Stimulated activated CD4-positive, alpha-beta T cell treated with anti-CD3 and anti-CD28 coated beads, Interleukin-1b, Interleukin-23, amount 100 ng/mL, for 48 hours (primary cell): ENCODE results near the gene SLC22A4.

Source experiments
- DNase-seq: peaks from one replicate; pipeline ENCODE4 v3.0.0-alpha.2; 2020

The SLC22A4 gene

DNA sequence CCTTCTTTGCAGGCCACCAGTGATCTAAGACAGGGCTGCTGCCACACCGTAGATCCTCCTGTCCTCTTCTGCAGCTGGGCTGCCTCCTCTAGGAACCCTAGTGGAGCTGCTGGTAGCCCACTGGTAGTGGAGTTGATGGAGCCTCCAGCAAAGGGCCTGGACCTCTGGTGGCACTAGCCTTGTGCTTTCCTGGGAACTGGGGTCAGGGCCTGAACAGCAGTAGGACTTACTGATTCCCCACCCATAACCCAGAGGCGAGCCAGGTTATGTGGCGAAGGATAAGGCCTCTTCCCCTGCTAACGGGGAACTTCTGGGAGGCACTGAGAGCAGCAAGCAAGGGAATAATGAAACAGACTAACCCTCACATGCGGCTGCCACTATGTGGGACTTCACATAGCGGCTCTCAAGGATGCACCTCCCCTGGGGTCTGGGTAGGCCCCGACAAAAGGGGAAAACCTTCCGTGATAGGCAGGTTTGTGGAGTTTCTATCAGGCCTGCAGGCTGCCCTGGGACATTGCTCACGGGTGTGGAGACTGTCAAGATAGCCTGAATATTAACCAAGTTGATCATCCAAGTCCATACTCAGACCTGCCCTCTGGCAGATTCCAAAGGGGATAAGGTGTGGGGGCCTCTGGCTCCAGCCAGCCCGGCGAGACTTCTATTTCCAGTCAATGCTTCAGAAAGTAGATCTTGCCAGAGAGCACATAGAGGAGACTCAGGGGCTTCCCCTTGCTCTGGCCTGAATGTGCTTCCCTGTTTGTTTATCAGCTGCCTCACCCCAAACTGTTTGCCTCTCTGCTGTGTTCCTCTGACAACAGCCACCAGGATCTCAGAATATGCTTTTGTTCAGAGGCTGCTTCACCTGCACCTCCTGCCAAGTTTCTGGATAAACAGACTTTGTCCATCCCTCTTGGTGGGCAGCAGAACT lies 7.4 kb downstream of the SLC22A4 start:
- DNase-seq, result no peak

DNA sequence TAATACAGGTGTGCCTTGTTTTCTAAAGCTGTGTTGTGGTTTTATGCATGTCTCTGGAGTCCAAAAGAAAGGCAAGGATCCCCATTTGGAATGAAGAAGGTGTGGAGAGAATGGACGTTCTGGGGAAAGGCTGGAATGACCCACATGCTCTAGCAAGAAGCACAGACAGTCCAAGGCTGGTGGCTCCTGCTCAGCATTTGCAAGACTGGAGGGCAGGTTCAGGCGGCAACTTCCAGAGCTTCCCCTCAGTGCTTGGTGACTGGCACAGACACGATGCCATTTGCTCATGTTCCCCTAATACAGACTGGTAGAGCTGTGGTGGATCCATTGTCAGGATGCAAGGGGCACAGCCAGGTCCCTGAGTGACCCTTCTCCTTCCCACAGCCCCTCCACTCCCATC lies 8.2 kb downstream of the SLC22A4 start:
- no peak for DNase-seq

DNA sequence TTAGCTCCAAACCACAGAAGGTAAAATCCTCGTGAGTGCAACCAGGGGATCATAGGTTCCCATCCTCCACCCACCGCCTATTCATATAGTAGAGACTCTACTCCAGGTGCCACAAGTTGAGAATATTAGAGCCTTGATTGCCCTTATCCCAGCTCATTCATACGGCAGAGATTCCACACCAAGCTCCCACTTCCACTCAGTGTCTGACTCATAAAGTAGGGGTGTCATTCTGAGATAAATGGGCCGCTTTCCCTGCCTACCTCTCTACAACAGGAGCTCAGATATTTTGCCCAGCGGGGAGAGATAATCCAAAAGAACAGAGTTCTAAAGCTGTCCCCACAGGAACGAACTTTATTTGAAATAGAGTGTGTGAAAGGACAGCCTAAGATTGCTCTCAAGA lies 9.4 kb downstream of the SLC22A4 start:
- no peak for DNase-seq

DNA sequence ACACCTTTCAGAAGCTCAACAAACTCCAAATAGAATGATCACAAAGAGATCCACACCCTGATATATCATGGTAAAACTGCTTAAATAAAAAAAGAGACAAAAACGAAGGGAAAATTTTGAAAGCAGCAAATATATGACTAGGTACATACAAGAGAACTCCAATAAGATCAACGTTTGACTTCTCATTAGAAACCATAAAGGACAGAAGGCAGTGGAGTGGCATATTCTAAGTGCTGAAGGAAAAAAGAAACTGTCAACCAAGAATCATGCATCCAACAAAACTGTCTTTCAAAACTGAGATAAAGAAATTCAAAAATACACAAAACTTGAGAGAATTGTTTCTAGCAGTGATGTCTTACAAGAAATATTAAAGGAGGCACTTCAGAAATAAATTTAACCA lies 11.2 kb downstream of the SLC22A4 start:
- no peak for DNase-seq

DNA sequence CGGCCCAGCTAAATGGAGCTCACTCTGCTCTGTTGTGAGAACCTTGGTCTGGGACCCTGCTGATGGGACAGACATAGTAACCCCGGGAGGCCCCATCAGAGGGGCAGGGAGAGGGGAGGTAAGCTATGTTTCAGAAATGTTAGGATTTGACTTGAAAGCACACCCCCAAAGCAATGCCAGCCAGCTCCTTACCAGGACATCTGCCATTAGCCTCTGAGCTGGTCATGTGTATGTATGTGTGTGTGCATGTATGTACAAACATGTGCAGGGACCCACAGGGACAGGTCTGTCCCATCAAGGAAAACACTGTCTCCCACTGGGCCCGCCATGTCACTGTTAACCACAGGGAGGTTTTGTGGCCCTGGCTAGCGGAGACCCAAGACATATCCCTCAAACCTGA lies 14.5 kb downstream of the SLC22A4 start:
- no peak for DNase-seq

DNA sequence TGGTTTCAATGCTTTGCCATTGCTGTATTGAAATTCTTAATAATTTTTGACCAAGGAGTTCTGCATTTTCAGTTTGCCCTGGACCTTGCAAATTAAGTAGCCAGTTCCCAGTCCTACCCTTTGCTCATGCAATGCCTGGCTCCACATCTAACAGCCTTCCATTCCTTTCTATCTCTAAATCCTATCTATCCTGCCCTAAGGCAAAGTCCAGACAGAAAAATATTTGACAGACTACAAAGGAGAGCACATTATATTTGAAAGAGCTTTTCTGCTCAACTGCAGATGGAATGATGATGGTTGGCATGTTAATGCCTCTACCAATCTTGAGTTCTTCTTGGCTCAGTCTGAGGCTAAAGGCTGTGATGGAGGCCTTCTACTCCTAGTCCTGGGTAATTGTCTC lies 15.5 kb downstream of the SLC22A4 start:
- no peak for DNase-seq

DNA sequence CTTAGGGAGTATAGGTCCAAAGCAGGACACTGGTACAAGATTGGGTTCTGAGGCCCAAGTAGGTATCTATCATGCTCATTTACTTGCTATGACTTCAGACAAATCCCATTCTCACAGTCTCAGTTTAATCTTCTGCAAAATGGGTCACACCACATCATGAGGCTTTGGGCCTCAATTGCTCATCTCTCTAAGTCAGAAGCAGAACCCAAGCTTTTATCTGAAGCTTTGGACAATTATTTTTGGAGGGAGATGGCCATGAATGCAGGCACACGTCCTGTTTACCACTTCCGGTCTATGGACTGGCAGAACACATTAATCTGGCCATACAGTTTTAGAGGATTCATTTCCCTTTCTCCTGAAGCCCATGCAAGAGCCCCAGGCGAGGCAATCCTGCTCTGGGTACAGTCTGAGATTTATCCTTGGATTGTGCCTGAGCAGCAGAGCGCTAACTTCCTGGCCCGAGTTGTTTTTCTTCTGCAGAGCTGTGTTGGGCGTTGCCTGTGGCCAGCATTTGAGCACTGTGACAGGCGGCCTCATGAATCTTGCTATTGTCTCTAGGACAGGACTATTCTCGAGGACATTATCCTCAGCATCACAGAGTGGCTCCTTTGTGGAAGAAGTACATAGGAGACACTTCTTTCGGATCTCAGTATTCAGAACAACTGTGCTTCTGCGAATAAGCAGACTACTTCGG lies 16.1 kb downstream of the SLC22A4 start:
- DNase-seq, result no peak

DNA sequence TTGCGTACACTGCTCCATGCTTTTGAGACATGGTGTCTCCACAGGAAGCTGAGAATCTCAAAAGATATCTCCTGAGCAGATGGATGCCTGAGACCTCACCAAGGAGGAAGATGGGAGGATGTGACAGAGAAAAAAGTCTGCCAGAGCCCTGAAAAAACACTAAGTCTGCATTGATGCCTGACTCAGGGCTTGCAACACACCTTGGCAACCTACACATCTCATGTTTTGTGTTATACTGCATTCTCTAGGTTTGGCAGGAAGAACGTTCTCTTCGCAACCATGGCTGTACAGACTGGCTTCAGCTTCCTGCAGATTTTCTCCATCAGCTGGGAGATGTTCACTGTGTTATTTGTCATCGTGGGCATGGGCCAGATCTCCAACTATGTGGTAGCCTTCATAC lies 19.2 kb downstream of the SLC22A4 start:
- DNase-seq, result no peak

DNA sequence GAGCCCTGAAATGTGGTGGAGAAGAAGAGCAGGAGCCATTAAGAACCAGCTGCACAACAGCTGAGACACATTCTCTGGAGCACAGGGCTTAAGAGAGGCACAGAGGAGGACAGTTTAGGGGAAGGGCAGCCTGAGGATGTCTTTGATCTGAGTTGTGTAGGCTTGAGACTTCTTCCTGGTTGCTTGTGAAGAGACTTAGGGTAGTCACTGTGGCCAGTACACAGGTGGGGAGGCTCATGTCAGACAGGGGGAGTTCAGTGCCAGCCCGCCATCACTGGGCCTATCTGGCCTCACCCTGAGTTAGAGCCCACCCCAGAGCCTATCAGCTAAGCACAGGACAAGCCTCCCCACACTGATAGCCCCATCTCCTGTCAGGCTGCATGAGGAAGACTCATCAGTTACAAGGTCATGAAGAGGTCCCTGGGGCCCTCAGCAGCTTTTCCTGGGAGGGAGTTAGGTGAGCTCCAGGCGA lies 19.8 kb downstream of the SLC22A4 start:
- no peak for DNase-seq

DNA sequence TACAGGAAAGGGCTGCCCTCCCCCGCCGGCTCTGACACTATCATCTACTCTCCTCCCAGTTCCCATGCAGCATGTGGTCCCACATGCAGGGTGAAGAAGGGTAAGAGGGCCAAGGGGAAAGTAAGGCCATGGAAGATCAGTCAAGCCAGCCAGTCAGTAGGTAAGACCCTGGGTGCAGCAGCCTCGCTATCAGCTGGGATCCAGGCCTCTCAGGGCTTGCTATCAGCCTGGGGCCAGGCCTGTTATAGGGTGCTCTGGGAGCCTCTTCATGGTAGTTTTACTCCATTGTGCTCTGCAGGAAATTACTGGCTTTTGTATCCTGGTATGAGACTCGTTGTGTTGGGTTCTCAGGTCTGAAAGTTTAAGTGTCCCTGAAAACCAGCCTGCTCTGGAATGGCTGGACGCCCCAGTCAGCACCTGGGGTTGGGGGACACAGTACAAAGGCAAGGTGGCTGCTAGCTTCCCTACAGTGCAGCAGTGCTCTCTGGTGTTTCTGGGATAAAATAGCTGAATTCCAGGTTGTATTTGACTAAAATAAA lies 21.4 kb downstream of the SLC22A4 start:
- no peak for DNase-seq

DNA sequence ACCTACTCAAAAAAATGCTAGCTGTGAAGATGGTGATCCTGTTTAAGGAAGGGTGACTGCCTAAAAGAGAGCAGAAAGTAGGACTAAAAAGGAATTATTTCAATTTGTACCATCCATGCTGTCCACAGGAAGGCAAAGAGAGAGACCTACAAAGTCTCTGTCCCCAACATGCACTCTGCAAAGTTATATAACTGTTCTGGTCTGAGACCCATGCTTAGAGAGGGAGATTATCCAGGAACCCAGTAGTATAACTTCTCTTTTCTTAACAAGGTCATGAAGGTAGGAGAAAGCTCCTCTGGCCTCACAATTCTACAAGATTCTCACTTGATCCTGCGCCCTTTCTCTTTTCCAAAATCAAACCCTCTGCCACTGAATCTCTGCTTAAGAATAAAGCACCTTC lies 25.8 kb downstream of the SLC22A4 start:
- DNase-seq, result no peak

DNA sequence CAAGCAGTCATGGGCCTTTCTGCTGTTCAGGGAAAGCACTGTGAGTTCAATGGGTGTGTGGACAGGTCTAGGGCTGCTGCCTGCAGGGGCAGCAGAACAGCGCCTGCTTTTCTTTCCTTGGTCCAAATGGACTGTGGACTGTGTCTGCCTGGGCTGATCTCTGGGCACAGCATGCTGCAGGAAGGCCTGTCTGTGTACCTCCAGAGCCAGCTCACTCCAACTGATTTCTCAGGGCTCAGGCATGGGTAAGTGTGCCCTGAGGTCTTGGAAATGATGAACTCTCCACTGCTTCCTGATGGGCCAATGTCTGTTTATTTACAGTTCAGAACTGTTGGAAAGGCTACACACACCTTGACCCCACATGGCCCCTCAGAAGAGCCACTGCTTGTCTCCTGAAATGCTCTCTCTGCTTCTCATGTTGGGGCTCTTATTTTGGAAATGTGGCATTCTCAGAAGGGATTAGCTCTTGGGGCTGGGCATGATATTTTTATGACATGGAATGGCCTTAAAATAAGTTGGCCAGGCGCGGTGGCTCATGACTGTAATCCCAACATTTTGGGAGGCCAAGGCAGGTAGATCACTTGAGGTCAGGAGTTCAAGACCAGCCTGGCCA lies 27.0 kb downstream of the SLC22A4 start:
- no peak for DNase-seq

DNA sequence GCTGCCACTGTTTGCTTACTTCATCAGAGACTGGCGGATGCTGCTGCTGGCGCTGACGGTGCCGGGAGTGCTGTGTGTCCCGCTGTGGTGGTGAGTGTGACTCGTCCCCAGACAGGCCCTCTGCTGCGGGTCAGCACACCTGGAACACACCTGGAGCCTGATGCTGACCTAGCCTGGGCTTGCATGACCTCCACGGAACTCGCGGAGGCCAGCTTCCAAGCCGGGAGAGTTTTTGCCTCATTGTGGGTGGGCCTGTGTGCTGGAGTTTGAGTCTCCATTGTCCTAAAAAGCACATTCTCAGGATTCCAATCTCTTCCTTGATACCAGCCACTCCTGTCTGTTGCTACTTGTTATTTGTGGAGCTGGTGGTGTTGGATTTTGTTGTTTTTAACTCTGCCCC lies 28.1 kb downstream of the SLC22A4 start:
- DNase-seq, result no peak

DNA sequence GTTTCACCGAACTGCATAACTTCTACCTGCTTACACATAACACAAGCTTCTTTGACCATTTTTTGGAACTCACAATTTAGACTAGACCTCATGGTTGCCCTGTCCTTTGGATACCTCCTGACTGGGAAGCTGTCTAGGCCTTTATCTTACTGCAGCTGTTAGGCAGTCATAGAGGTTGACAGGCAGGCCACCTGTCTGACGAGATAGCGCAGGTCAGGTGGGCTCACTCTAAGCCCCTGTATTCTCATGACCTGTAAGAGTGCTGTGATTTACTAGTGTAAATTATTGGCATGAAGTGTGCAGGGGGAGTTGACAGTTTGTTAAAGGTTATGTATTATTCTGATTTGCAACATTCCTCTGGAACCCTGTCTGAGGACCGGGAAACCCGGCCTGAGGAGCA lies 29.0 kb downstream of the SLC22A4 start:
- no peak for DNase-seq

DNA sequence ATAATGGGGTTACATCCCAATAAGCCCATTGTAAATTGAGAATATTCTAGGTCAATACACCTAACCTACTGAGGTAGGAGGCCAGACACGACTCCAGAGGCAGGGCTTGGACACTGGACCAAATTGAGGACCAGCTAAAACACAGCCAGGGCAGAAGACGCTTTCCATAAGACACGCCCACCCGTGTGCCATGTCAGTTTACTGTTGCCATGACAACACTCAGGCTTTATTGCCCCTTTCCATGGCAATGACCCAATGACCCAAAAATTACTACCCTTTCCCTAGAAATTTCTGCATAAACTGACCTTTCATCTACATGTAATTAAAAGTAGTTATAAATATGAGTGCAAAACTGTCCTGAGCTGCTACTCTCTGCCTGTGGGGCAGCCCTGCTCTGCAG lies 31.5 kb downstream of the SLC22A4 start:
- DNase-seq, result no peak

DNA sequence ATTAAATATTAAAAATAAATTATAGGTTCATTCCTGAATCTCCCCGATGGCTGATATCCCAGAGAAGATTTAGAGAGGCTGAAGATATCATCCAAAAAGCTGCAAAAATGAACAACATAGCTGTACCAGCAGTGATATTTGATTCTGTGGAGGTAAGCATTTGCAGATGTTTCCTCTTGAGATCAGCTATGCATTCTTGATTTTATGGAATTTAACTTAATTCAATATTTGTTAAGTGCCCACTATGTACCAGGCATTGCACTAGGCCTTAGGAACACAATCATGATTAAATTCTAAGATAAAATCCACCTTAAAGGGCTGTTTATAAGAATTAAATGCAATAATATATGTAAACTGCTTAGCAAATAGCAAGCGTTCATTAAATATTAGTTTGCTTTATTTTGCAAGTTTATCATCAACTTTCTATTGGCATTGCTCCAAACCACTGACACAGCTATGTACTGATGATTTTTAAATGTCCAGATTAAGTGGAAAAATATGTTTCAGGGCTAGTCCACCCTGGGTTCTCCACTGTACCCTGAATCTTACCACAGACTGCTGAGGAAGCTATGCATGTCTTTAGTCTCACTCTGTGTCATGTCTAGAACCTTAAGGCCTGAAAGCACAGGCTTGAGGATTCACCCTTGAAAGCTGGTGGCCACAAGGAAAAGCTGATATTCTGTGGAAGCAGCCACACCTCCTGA lies 33.2 kb downstream of the SLC22A4 start:
- DNase-seq, result no peak

DNA sequence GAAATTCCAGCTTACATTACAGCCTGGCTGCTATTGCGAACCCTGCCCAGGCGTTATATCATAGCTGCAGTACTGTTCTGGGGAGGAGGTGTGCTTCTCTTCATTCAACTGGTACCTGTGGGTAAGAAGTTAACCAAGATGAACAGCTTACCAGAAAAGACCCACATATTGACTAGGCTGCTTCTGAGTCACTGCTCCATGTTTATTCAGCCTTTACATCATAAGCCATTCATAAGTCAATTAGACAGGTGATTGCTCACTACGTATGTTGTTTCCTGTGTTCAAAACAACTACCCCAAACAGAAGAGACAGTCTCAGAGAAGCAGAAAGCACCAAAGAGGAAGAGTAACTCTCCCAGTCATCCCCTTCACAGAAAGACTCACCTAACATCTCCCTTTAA lies 40.6 kb downstream of the SLC22A4 start:
- DNase-seq, result no peak

DNA sequence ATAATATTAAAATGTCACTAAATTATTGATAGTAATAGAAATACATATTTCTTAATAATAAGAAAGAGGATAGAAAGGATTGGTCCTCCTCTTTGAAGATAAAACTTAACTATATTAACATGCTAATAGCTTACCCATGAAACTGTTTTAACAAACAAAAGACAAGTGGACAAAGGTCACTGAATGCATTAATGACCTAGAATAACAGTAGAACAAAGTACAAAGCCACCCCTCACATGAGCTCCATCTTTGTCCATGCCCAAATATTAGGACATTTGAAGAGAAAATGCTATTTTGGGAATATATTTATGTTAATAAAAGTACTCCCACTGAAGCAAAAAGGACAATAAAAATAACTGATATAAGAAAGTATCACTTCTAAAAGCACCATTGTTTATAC lies 41.2 kb downstream of the SLC22A4 start:
- DNase-seq, result no peak

DNA sequence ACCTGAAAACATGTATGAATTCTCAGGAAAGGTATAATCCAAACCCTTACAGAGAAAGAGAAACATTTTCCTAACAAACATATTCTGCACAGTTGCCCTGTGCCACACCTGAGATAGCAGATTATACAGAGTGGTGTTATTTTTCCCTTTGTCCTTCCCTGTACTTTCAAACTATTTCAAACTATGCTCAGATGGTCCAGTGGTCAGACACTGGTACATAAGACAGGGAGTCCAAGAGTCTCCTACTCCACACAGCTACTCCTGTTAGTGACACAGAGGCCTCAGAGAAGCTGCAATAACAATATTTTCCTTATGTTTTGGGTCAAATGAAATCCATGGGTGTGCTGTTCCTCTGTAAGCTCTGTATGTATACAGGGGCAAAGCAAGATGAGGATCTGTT lies 45.3 kb downstream of the SLC22A4 start:
- no peak for DNase-seq

DNA sequence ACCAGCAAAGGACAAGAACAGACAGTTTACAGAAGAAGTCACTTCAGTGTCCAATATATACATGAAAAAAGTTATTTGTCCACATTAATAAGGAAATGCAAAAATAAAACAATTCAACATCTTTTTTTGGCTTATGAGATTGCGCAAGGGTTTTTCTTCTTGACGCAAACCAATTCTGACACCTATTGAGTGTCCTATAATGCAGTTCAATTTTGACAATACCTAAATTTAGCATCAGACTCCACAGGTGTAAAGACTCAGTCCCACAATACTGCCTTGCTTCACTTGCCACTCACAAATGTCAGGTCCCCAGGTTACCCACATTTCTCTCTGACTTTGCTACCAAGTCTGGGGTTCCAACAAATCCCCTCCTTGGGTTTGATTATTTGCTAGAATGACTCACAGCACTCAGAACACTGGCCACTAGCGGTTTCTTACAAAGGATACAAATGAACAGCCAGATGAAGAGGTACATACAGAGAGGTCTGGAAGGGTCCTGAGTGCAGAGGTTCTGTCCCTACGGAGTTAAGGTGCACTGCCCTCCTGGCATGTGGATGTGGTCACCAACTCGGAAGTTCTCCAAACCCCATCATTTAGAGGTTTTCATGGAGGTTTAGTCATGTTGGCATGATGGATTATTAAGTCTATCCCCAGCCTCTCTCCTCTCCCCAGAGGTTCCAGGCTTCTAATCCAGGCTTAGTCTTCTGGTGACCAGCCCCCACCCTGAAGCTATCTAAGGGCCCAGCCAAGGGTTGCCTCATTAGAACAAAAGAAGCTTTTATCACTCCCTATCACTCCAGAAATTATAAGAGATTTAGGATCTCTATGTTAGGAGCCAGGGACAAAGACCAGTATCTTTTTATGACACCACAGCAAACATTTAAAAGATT lies 48.3 kb downstream of the SLC22A4 start:
- no peak for DNase-seq

DNA sequence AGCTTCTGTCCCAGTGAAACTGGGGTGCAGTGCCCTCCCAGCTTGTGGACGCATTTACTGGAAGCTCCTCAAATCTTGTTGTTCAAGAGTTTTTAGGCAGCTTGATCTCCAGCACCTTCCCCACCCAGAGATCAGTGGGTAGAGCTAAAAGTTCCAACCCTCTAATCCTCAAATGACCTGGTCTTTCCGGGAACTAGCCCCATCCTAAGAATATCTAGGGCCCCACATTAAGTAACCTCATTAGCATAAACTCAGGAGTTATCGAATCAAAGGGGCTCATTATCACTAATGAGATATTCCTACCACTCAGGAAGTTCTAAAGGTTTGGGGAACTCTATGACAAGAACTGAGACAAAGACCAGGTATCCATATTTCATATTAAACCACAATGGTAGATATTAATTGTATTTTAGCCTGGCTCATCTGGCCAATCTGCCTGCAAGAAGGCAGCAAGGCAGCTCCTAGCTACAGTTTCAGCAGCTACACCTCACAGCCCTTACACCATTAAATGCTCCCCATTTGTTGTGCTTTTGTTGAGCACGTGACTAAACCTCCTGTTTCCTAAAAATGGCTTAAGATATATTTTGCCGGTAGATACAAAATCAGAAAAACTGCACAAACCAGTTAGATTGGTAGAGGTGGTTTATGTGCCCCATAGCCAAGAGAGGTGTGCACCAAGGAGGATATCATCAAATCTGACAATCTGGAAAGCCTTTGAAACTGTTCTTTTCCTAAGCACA lies 50.8 kb downstream of the SLC22A4 start:
- no peak for DNase-seq
